ENCODE measurements around the gene SERPINA10.

SERPINA10 gene

GRCh38 chr14:94330857-94331256, 37.8 kb upstream of the SERPINA10 start:
- H4K20me1 ChIP-seq: no peaks in the 10 kb centered on the region
- no peak overlapping the region for H3K9ac ChIP-seq
- H3K4me1 ChIP-seq: no peaks in the 10 kb centered on the region
- no peaks in the 10 kb centered on the region for H3K36me3 ChIP-seq
- H3K4me3 ChIP-seq: no peak overlapping the region
- no peak overlapping the region for H3K27ac ChIP-seq
- no peak for TF ChIP-seq Cebpa-rat (IDR thresholded peaks at IDR 0.05)
- H3K4me2 ChIP-seq: no peak overlapping the region
- H3K27me3 ChIP-seq: no peaks in the 10 kb centered on the region
- H3K9me3 ChIP-seq: no peaks in the 10 kb centered on the region

- Histone ChIP-seq H3K36me3 (no peaks in the 10 kb centered on the region), H3K4me1 (no peaks in the 10 kb centered on the region), H3K9me3 (no peaks in the 10 kb centered on the region), H4K20me1 (no peaks in the 10 kb centered on the region), H3K27me3 (no peaks in the 10 kb centered on the region), H3K4me3 (no peak overlapping the region), H3K9ac (no peak overlapping the region), H3K27ac (no peak overlapping the region), H3K4me2 (no peak overlapping the region)
- TF ChIP-seq Cebpa-rat (IDR thresholded peaks at IDR 0.05): no peak
These were observed 37.4 kb upstream of the SERPINA10 start for GRCh38 chr14:94330432-94330831.

- TF ChIP-seq Cebpa-rat (IDR thresholded peaks at IDR 0.05): no peak
- Histone ChIP-seq H3K9me3 (no peaks in the 10 kb centered on the region), H3K27me3 (no peaks in the 10 kb centered on the region), H3K36me3 (no peaks in the 10 kb centered on the region), H3K9ac (no peak overlapping the region), H3K4me3 (no peak overlapping the region), H4K20me1 (no peaks in the 10 kb centered on the region), H3K4me2 (no peak overlapping the region), H3K4me1 (no peaks in the 10 kb centered on the region), H3K27ac (no peak overlapping the region)
These were observed 36.8 kb upstream of the SERPINA10 start for GRCh38 chr14:94329857-94330256.

GRCh38 chr14:94328196-94328595, 35.1 kb upstream of the SERPINA10 start:
- Histone ChIP-seq H3K9me3 (no peaks in the 10 kb centered on the region), H3K4me2 (no peak overlapping the region), H3K36me3 (no peaks in the 10 kb centered on the region), H3K4me1 (no peaks in the 10 kb centered on the region), H3K27ac (no peak overlapping the region), H4K20me1 (no peaks in the 10 kb centered on the region), H3K27me3 (no peaks in the 10 kb centered on the region), H3K9ac (no peak overlapping the region), H3K4me3 (no peak overlapping the region)
- TF ChIP-seq Cebpa-rat (IDR thresholded peaks at IDR 0.05): no peak

GRCh38 chr14:94322648-94323570, 29.8 kb upstream of the SERPINA10 start, which contains the start of gene SERPINA6:
Gene SERPINA6, minus strand, starts transcription at chr14:94323336. Its CDS starts 8,688 bp downstream, at chr14:94314648.
- Histone ChIP-seq H3K27ac (no peak within 1 kb of the TSS), H3K36me3 (no peaks in the 10 kb centered on the region), H3K9ac (no peak within 1 kb of the TSS), H4K20me1 (no peaks in the 10 kb centered on the region), H3K27me3 (no peaks in the 10 kb centered on the region), H3K9me3 (no peaks in the 10 kb centered on the region), H3K4me2 (no peak within 1 kb of the TSS), H3K4me1 (no peaks in the 10 kb centered on the region), H3K4me3 (no peak within 1 kb of the TSS)
- no peak for TF ChIP-seq Cebpa-rat (IDR thresholded peaks at IDR 0.05)

DNA sequence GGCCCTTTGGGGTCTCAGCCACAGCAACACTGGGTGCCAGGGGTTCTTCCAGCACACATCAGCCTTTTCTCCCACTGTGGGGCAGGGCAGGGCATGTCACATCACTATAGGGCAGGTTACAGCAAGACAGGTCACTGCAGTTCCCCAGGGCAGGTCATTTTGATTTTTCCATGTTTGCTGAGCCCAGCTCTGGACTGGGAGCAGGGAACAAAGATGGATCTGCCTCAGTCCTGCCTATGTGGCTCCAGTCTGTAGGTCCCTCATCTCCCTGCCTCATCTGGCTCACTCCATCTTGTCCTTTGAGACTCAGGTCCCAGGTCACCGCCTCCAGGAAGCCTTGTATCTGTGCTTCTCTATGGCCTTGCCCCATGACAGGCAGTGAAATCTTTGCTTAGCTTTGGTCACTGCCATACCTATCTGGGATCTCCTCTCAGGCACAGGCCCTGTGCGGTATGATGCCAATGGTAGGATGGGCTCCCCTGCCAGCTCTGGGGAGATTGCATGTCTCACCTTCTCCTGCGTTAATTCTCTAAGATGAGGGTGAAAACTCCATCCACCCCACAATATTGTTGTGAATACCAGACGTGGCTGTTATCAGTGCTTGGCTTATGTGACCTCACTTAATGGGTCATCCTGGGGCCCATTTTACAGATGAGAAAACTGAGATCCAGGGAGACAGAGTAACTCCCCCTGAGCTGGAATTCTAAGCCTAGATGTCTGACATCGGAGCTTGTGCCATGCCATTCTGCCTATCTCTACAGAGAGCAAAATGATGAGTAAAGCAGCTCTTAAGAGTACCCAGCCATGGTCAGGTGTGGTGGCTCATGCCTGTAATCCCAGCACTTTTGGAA, 28.6 kb upstream of the SERPINA10 start:
- TF ChIP-seq Cebpa-rat (IDR thresholded peaks at IDR 0.05): no peak
- H3K9me3 ChIP-seq: no peaks in the 10 kb centered on the region
- H3K4me2 ChIP-seq: no peak overlapping the region
- no peaks in the 10 kb centered on the region for H3K4me1 ChIP-seq
- no peaks in the 10 kb centered on the region for H3K36me3 ChIP-seq
- H3K4me3 ChIP-seq: no peak overlapping the region
- H3K27me3 ChIP-seq: no peaks in the 10 kb centered on the region
- H4K20me1 ChIP-seq: no peaks in the 10 kb centered on the region
- H3K27ac ChIP-seq: no peak overlapping the region
- H3K9ac ChIP-seq: no peak overlapping the region

GRCh38 chr14:94320243-94320642, 27.2 kb upstream of the SERPINA10 start:
- H3K9me3 ChIP-seq: no peaks in the 10 kb centered on the region
- H3K36me3 ChIP-seq: no peaks in the 10 kb centered on the region
- TF ChIP-seq Cebpa-rat (IDR thresholded peaks at IDR 0.05): no peak
- no peaks in the 10 kb centered on the region for H3K27me3 ChIP-seq
- no peak overlapping the region for H3K9ac ChIP-seq
- H3K4me1 ChIP-seq: no peaks in the 10 kb centered on the region
- no peak overlapping the region for H3K4me3 ChIP-seq
- no peak overlapping the region for H3K27ac ChIP-seq
- H3K4me2 ChIP-seq: no peak overlapping the region
- no peaks in the 10 kb centered on the region for H4K20me1 ChIP-seq

DNA sequence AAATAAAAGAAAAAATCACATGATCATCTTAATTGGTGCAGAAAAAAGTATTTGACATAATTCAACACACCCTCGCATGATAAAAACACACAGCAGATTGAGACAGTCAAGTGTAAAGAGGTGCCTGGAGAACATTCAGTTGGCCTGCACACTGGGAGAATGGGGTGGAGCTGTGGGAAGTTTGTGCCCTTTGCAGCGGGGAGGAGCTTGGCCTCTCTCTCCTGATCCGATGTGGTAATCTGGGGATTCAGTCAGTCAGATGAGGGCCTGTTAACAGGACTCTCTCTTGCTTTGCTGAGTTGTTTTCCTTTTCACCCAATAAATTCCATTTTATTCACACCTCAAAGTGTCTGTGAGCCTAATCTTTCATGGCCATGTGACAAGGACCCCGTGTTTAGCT, 24.2 kb upstream of the SERPINA10 start:
- Histone ChIP-seq H3K27ac (no peak overlapping the region), H3K4me3 (no peak overlapping the region), H3K4me2 (no peak overlapping the region), H4K20me1 (no peaks in the 10 kb centered on the region), H3K36me3 (no peaks in the 10 kb centered on the region), H3K4me1 (no peaks in the 10 kb centered on the region), H3K9me3 (no peaks in the 10 kb centered on the region; the same call in 1 of the 2 replicates), H3K27me3 (no peaks in the 10 kb centered on the region), H3K9ac (no peak overlapping the region)
- no peak for TF ChIP-seq Cebpa-rat (IDR thresholded peaks at IDR 0.05)

DNA sequence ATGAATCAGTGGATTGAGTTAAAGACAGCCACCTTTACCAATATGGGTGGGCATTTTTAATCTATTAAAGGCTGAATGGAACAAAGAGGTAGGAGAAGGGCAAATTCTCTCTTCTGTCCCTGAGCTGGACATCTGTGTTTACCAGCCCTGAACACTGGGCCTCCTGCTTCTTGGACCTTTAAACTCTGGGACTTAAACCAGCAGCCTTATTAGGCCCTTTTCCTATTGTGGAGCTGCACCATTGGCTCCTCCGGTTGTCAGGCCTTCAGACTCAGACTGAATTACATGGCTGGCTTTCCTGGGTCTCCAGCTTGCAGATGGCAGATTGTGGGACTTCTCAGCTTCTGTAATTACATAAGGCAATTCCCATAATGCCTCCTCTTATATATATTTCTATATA, 23.6 kb upstream of the SERPINA10 start:
- H3K9me3 ChIP-seq: no peaks in the 10 kb centered on the region; the same call in 1 of the 2 replicates
- H4K20me1 ChIP-seq: no peaks in the 10 kb centered on the region
- no peaks in the 10 kb centered on the region for H3K36me3 ChIP-seq
- no peak for TF ChIP-seq Cebpa-rat (IDR thresholded peaks at IDR 0.05)
- H3K27ac ChIP-seq: no peak overlapping the region
- no peaks in the 10 kb centered on the region for H3K27me3 ChIP-seq
- no peak overlapping the region for H3K4me3 ChIP-seq
- no peaks in the 10 kb centered on the region for H3K4me1 ChIP-seq
- H3K4me2 ChIP-seq: no peak overlapping the region
- H3K9ac ChIP-seq: no peak overlapping the region

DNA sequence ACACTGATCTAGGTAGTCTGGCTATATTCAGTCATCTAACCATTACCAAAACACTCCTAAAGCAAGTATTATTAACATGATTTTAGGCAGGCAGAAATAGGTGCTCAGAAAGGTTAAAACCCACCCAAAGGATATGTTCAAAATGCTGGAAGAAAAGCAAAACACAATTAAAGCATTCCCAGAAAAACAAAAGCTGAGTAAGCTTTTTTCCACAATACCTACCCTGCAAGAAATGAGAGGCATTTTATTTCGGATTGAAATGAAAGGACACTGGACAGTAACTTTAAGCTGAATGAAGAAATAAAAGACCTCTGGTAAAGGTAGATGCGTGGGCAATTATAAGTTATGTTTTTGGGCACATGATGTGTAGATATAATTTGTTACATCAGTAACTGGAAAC, 21.8 kb upstream of the SERPINA10 start:
- Histone ChIP-seq H3K4me3 (no peak overlapping the region), H3K9ac (no peak overlapping the region), H3K4me2 (no peak overlapping the region), H4K20me1 (no peaks in the 10 kb centered on the region), H3K36me3 (no peaks in the 10 kb centered on the region), H3K4me1 (no peaks in the 10 kb centered on the region), H3K27me3 (no peaks in the 10 kb centered on the region), H3K9me3 (no peaks in the 10 kb centered on the region; the same call in 1 of the 2 replicates), H3K27ac (no peak overlapping the region)
- TF ChIP-seq Cebpa-rat (IDR thresholded peaks at IDR 0.05): no peak
